HG03521 (cell line): ENCODE results near the gene ZNF18.
"Not testable (repeated sequence)": the region's sequence is repeated elsewhere in the genome, so short reads cannot be mapped to it uniquely, and the experiment has no call there.

Experiments used
- ATAC-seq: cut with Tn5 transposase; IDR thresholded peaks from one replicate; pipeline ENCODE4 v1.9.1; 2021; ENCODE audit warnings: mild to moderate bottlenecking, moderate library complexity; ENCODE audit not compliant: unreplicated experiment

ZNF18 gene

GRCh38 chr17:11986942-11987329 is 10.3 kb downstream of the ZNF18 start:
- no peak for ATAC-seq

GRCh38 chr17:11986179-11986941 is 10.9 kb downstream of the ZNF18 start:
- no peak for ATAC-seq

- no peak for ATAC-seq
These were observed 15.4 kb downstream of the ZNF18 start for GRCh38 chr17:11981862-11982261.

GRCh38 chr17:11980813-11981212 is 16.5 kb downstream of the ZNF18 start:
- no peak for ATAC-seq

GRCh38 chr17:11979795-11980194 is 17.5 kb downstream of the ZNF18 start:
- no peak for ATAC-seq

- not testable (repeated sequence) for ATAC-seq
These were observed 24.5 kb downstream of the ZNF18 start for GRCh38 chr17:11972741-11973140.

- no peak for ATAC-seq
These were observed 27.7 kb downstream of the ZNF18 start for GRCh38 chr17:11969565-11969964.

GRCh38 chr17:11954936-11955335 is 42.3 kb downstream of the ZNF18 start:
- no peak for ATAC-seq

GRCh38 chr17:11953924-11954323 is 43.4 kb downstream of the ZNF18 start:
- ATAC-seq: no peak

GRCh38 chr17:11952610-11953009 is 44.7 kb downstream of the ZNF18 start:
- ATAC-seq: no peak

GRCh38 chr17:11950771-11951519 is 46.3 kb downstream of the ZNF18 start:
- no peak for ATAC-seq

- not testable (repeated sequence) for ATAC-seq
These were observed 47.7 kb downstream of the ZNF18 start for GRCh38 chr17:11949571-11949970.

GRCh38 chr17:11948789-11949188 is 48.5 kb downstream of the ZNF18 start:
- ATAC-seq: no peak

- ATAC-seq: no peak
These were observed 52.7 kb downstream of the ZNF18 start for GRCh38 chr17:11944587-11944986.

GRCh38 chr17:11943759-11944347 is 53.4 kb downstream of the ZNF18 start:
- no peak for ATAC-seq

GRCh38 chr17:11943086-11943485 is 54.2 kb downstream of the ZNF18 start:
- not testable (repeated sequence) for ATAC-seq

GRCh38 chr17:11940904-11941303 is 56.4 kb downstream of the ZNF18 start:
- ATAC-seq: no peak

- no peak for ATAC-seq
These were observed 61.4 kb downstream of the ZNF18 start for GRCh38 chr17:11935734-11936406.

- no peak for ATAC-seq
These were observed 64.9 kb downstream of the ZNF18 start for GRCh38 chr17:11932337-11932898.

GRCh38 chr17:11928436-11928835 is 68.8 kb downstream of the ZNF18 start:
- no peak for ATAC-seq
